H1 (cell line): ENCODE data around the gene RALGAPA2.

ENCODE experiments used
- ASH2L ChIP-seq: fragments of 200-600, 300-600 bp; sonication (generic); IDR thresholded peaks from one replicate; pipeline ENCODE4 v1.7.1; 2017; ENCODE audit warnings: low read length
- CTCF ChIP-seq, 3 experiments: IDR thresholded peaks; 1 replicate in 2 of 3; 2 replicates in 1 of 3; pipeline versions ENCODE4 v1.5.1 to v1.6.1; 2011; ENCODE audit warnings: low read length in 3 of 3, mild to moderate bottlenecking in 3 of 3, inconsistent platforms in 2 of 3, low read depth in 1 of 3, moderate library complexity in 1 of 3; ENCODE audit not compliant: insufficient read depth in 1 of 3; ENCODE audit errors: control extremely low read depth in 1 of 3
- EP300 ChIP-seq, 2 experiments: IDR thresholded peaks; 1 replicate in 1 of 2; 2 replicates in 1 of 2; pipeline ENCODE4 v1.6.1; 2011 to 2012; ENCODE audit warnings: low read depth in 2 of 2, low read length in 2 of 2, mild to moderate bottlenecking in 2 of 2, borderline replicate concordance in 1 of 2, inconsistent platforms in 1 of 2, moderate library complexity in 1 of 2
- HDAC2 ChIP-seq, 2 experiments: fragments of 300-600 bp in 1 of 2; sonication (generic) in 1 of 2; IDR thresholded peaks; 2 replicates each; pipeline ENCODE4 v1.6.1; 2011 to 2012; ENCODE audit warnings: low read depth in 2 of 2, low read length in 2 of 2, mild to moderate bottlenecking in 2 of 2, moderate library complexity in 2 of 2, borderline replicate concordance in 1 of 2, inconsistent platforms in 1 of 2
- POLR2A ChIP-seq, 2 experiments: IDR thresholded peaks; 1 replicate in 1 of 2; 2 replicates in 1 of 2; pipeline ENCODE4 v1.6.1; 2011; ENCODE audit warnings: low read depth in 2 of 2, low read length in 2 of 2, mild to moderate bottlenecking in 2 of 2; ENCODE audit errors: control extremely low read depth in 1 of 2
- POLR2AphosphoS5 ChIP-seq: IDR thresholded peaks from 2 replicates; pipeline ENCODE4 v1.6.1; 2011; ENCODE audit warnings: low read depth, low read length
- SP1 ChIP-seq: IDR thresholded peaks from 2 replicates; pipeline ENCODE4 v1.6.1; 2011; ENCODE audit warnings: low read depth, low read length
- TAF1 ChIP-seq: IDR thresholded peaks from 2 replicates; pipeline ENCODE4 v1.6.1; 2011; ENCODE audit warnings: mild to moderate bottlenecking, low read depth, low read length
- USF2 ChIP-seq: IDR thresholded peaks from 2 replicates; pipeline ENCODE4 v1.6.1; 2011; ENCODE audit warnings: low read length, improper control_type of control experiment

GRCh38 chr20:20666359-20666758 is 46.1 kb downstream of the RALGAPA2 start:
- TF ChIP-seq CTCF (IDR thresholded peaks at IDR 0.05; ENCODE audit: control extremely low read depth in 1 of 3, insufficient read depth in 1 of 3, low read depth in 1 of 3, low read length in 3 of 3) (no peak), POLR2A (IDR thresholded peaks at IDR 0.05; ENCODE audit: control extremely low read depth in 1 of 2, low read depth in 2 of 2, low read length in 2 of 2) (no peak), USF2 (no peak), TAF1 (no peak), POLR2AphosphoS5 (no peak), HDAC2 (IDR thresholded peaks at IDR 0.05; ENCODE audit: borderline replicate concordance in 1 of 2, low read depth in 2 of 2, low read length in 2 of 2) (no peak), SP1 (no peak), EP300 (IDR thresholded peaks at IDR 0.05; ENCODE audit: borderline replicate concordance in 1 of 2, low read depth in 2 of 2, low read length in 2 of 2) (no peak), ASH2L (no peak)
